PC-3 (cell line): ENCODE data around the gene SNN. TPM values are rescaled to one million over a fixed set of nuclear protein-coding genes. Genes with fewer than 3 reads are reported as not detected.

ENCODE experiments used
- ATAC-seq: fragments of 200-7000 bp; cut with Tn5 transposase; 2 replicates; pipeline ENCODE4 v1.9.1; 2020; ENCODE audit warnings: mild to moderate bottlenecking, moderate library complexity
- BruUV-seq: library from RNA; stranded (reverse); fragments of 400-500 nt; replicated peaks from 2 replicates; lab custom pipeline; 2021; lab: Mats Ljungman, UMichigan
- CTCF ChIA-PET: fragments of 300-600 bp; sonication (Branson Sonifier 250); formaldehyde crosslinking; loops from one replicate; lab custom pipeline; 2022; ENCODE audit warnings: antibody characterized with exemption; lab: Charles Lee
- POLR2A ChIA-PET: fragments of 300-600 bp; sonication (Branson Sonifier 250); formaldehyde crosslinking; loops from one replicate; lab custom pipeline; 2022; ENCODE audit warnings: antibody characterized with exemption; ENCODE audit not compliant: unreplicated experiment; lab: Charles Lee
- DNase-seq: peaks from one replicate; pipeline ENCODE4 v3.0.0-alpha.2; 2015
- H2AFZ ChIP-seq: fragments of 300-600 bp; sonication (generic); 2 replicates; pipeline ENCODE4 v1.6.0; 2016; ENCODE audit warnings: antibody characterized with exemption, low read length
- H3F3A ChIP-seq: fragments of 300-600 bp; sonication (generic); one replicate; pipeline ENCODE4 v1.6.0; 2017; ENCODE audit warnings: antibody characterized with exemption, low read length, control low read depth, mild to moderate bottlenecking; ENCODE audit not compliant: unreplicated experiment
- H3K27ac ChIP-seq: fragments of 300-600 bp; sonication (generic); 2 replicates; pipeline ENCODE4 v1.5.1; 2016; ENCODE audit warnings: mild to moderate bottlenecking, low read length
- H3K27me3 ChIP-seq: fragments of 300-600 bp; sonication (generic); 2 replicates; pipeline ENCODE4 v1.6.1; 2016; ENCODE audit warnings: low read length, mixed read lengths
- H3K36me3 ChIP-seq: fragments of 300-600 bp; sonication (generic); 2 replicates; pipeline ENCODE4 v1.6.1; 2016; ENCODE audit warnings: low read depth, mixed run types, low read length, mixed read lengths
- H3K4me1 ChIP-seq: fragments of 300-600 bp; sonication (generic); 2 replicates; pipeline ENCODE4 v1.5.1; 2016; ENCODE audit warnings: low read length; ENCODE audit not compliant: insufficient read depth
- H3K4me2 ChIP-seq: fragments of 300-600 bp; sonication (generic); 2 replicates; pipeline ENCODE4 v1.6.0; 2016; ENCODE audit warnings: low read length
- H3K4me3 ChIP-seq: fragments of 300-600 bp; sonication (generic); 2 replicates; pipeline ENCODE4 v1.5.1; 2016; ENCODE audit warnings: mild to moderate bottlenecking, low read length, mixed read lengths
- H3K79me2 ChIP-seq: fragments of 300-600 bp; sonication (generic); 2 replicates; pipeline ENCODE4 v1.6.1; 2017; ENCODE audit warnings: low read length, mixed read lengths
- H3K9ac ChIP-seq: fragments of 300-600 bp; sonication (generic); 2 replicates; pipeline ENCODE4 v1.6.0; 2016; ENCODE audit warnings: mild to moderate bottlenecking, low read length
- H3K9me2 ChIP-seq: fragments of 300-600 bp; sonication (generic); replicated peaks from 2 replicates; pipeline ENCODE4 v1.6.1; 2016; ENCODE audit warnings: mixed run types, low read length, mixed read lengths
- H3K9me3 ChIP-seq: fragments of 300-600 bp; sonication (generic); 2 replicates; pipeline ENCODE4 v1.6.1; 2016; ENCODE audit warnings: low read length, mixed read lengths
- H4K20me1 ChIP-seq: fragments of 300-600 bp; sonication (generic); 2 replicates; pipeline ENCODE4 v1.6.1; 2016; ENCODE audit warnings: low read length, mixed read lengths
- CTCF ChIP-seq: fragments of 300-600 bp; sonication (generic); conservative IDR thresholded peaks from 2 replicates; pipeline ENCODE4 v1.5.1; 2017; ENCODE audit warnings: antibody characterized with exemption, low read depth, mild to moderate bottlenecking, low read length
- EZH2 ChIP-seq: fragments of 300-600 bp; sonication (generic); IDR thresholded peaks from one replicate; pipeline ENCODE4 v1.6.1; 2017; ENCODE audit warnings: antibody characterized with exemption, mild to moderate bottlenecking, low read length; ENCODE audit not compliant: unreplicated experiment
- EZH2phosphoT487 ChIP-seq: fragments of 300-600 bp; sonication (generic); IDR thresholded peaks from 2 replicates; pipeline ENCODE4 v1.6.1; 2018; ENCODE audit warnings: mild to moderate bottlenecking, antibody characterized with exemption, low read length, borderline replicate concordance
- intact Hi-C: fragments of 100-400 bp; cut with micrococcal nuclease; formaldehyde crosslinking; loops from 2 replicates; pipeline ENCODE4 v1.9.0; 2023
- total RNA-seq: library from RNA; depleted of rRNA; stranded (reverse); fragments of >200 nt; gene quantifications from 2 replicates; pipeline ENCODE4 v1.2.3, GENCODE V29; 2014

SNN gene
- total RNA-seq, 1 experiment from 2014 or later = 4.3 TPM

- H3K9ac ChIP-seq = no peak overlapping the region
- CTCF ChIA-PET = no interaction called here
- H3K79me2 ChIP-seq = no peaks in the 10 kb centered on the region
- ATAC-seq (no peak), DNase-seq (no peak)
- H3K36me3 ChIP-seq = peaks cover 5% of the 10 kb centered on the region; the same call in 1 of the 2 replicates
- no peaks in the 10 kb centered on the region for H3K9me3 ChIP-seq
- no peaks in the 10 kb centered on the region for H3K4me1 ChIP-seq
- POLR2A ChIA-PET = no interaction called here
- H4K20me1 ChIP-seq = no peaks in the 10 kb centered on the region
- TF ChIP-seq EZH2phosphoT487 = no peak
- TF ChIP-seq EZH2 = no peak
- TF ChIP-seq CTCF = no peak
- H2AFZ ChIP-seq = no peak overlapping the region
- H3K27me3 ChIP-seq = no peaks in the 10 kb centered on the region
- BruUV-seq = no TSS peak
- intact Hi-C loops = no loop called here
- H3F3A ChIP-seq = no peaks in the 10 kb centered on the region
- no peak overlapping the region for H3K4me3 ChIP-seq
- no peak overlapping the region for H3K4me2 ChIP-seq
- H3K27ac ChIP-seq = no peak overlapping the region
- no peaks in the 10 kb centered on the region for H3K9me2 ChIP-seq
Measured at GRCh38 chr16:11725457-11725856, 57.2 kb downstream of the SNN start.

- DNase-seq (no peak), ATAC-seq (no peak)
- Histone ChIP-seq H3K36me3 (peaks cover 5% of the 10 kb centered on the region; the same call in 1 of the 2 replicates), H3K9ac (no peak overlapping the region), H3K79me2 (no peaks in the 10 kb centered on the region), H3K27ac (no peak overlapping the region), H3K4me1 (no peaks in the 10 kb centered on the region), H3K9me2 (no peaks in the 10 kb centered on the region), H3K4me3 (no peak overlapping the region), H3K4me2 (no peak overlapping the region), H4K20me1 (no peaks in the 10 kb centered on the region), H3F3A (no peaks in the 10 kb centered on the region), H3K9me3 (no peaks in the 10 kb centered on the region), H2AFZ (no peak overlapping the region), H3K27me3 (no peaks in the 10 kb centered on the region)
- intact Hi-C loops = no loop called here
- ChIA-PET CTCF (no interaction called here), POLR2A (no interaction called here)
- no peak for TF ChIP-seq EZH2phosphoT487
- TF ChIP-seq EZH2 = no peak
- no peak for TF ChIP-seq CTCF
- BruUV-seq = no TSS peak
Measured at GRCh38 chr16:11726008-11726407, 57.8 kb downstream of the SNN start.

- no peaks in the 10 kb centered on the region for H3K4me1 ChIP-seq
- H3K27ac ChIP-seq = no peak overlapping the region
- H3K27me3 ChIP-seq = no peaks in the 10 kb centered on the region
- no peak overlapping the region for H3K9ac ChIP-seq
- no peaks in the 10 kb centered on the region for H3K9me3 ChIP-seq
- no peak overlapping the region for H3K4me3 ChIP-seq
- H3K36me3 ChIP-seq = peaks cover 14% of the 10 kb centered on the region
- TF ChIP-seq CTCF (no peak), EZH2 (no peak), EZH2phosphoT487 (no peak)
- no peaks in the 10 kb centered on the region for H4K20me1 ChIP-seq
- intact Hi-C loops = no loop called here
- no peaks in the 10 kb centered on the region for H3F3A ChIP-seq
- H3K9me2 ChIP-seq = no peaks in the 10 kb centered on the region
- DNase-seq = no peak
- no TSS peak for BruUV-seq
- H3K4me2 ChIP-seq = no peak overlapping the region
- ChIA-PET CTCF (no interaction called here), POLR2A (no interaction called here)
- no peak for ATAC-seq
- H2AFZ ChIP-seq = no peak overlapping the region
- H3K79me2 ChIP-seq = no peaks in the 10 kb centered on the region
Measured at GRCh38 chr16:11727796-11728543, 59.7 kb downstream of the SNN start.
